K562 (cell line): ENCODE measurements around the gene SMIM29. TPM values are rescaled to one million over a fixed set of nuclear protein-coding genes. Genes with fewer than 3 reads are reported as not detected.
A peak's percentile ranks its signal among the peaks of the same experiment; 100 is the strongest.

Experiments used
- CHD1 ChIP-seq: fragments of 200-600 bp; sonication (generic); IDR thresholded peaks from one replicate; pipeline ENCODE4 v1.6.1; 2012; ENCODE audit warnings: mild to moderate bottlenecking, moderate library complexity, low read length, inconsistent platforms
- EHMT2 ChIP-seq: fragments of 450-650 bp; IDR thresholded peaks from 2 replicates; pipeline ENCODE4 v1.6.1; 2018; ENCODE audit warnings: antibody characterized with exemption
- ETS2 ChIP-seq: IDR thresholded peaks from 2 replicates; pipeline ENCODE4 v1.6.1; 2016; ENCODE audit warnings: borderline replicate concordance, missing genetic modification characterization, mild to moderate bottlenecking, moderate library complexity, missing compliant biosample characterization; ENCODE audit not compliant: poor library complexity, severe bottlenecking
- HNRNPH1 ChIP-seq: fragments of 200-400 bp; formaldehyde crosslinking; optimal IDR thresholded peaks from 2 replicates; pipeline ENCODE3; 2017; ENCODE audit warnings: low read depth, mild to moderate bottlenecking, low read length, moderate library complexity
- HNRNPK ChIP-seq: fragments of 200-400 bp; formaldehyde crosslinking; IDR thresholded peaks from one replicate; pipeline ENCODE4 v1.6.1; 2018; ENCODE audit warnings: mild to moderate bottlenecking, low read depth, low read length; ENCODE audit not compliant: poor library complexity, severe bottlenecking
- OTX1 ChIP-seq: fragments of 450-650 bp; formaldehyde crosslinking; IDR thresholded peaks from 2 replicates; pipeline ENCODE4 v1.4.0; 2022; ENCODE audit warnings: mild to moderate bottlenecking
- TEAD1 ChIP-seq, 2 experiments: fragments of 450-650 bp in 1 of 2; sonication (generic) in 1 of 2; formaldehyde crosslinking; IDR thresholded peaks; 2 replicates each; pipeline versions ENCODE4 v1.4.0 to v1.8.0; 2020 to 2022; ENCODE audit warnings: mild to moderate bottlenecking in 2 of 2, missing genetic modification reagents in 1 of 2
- TOE1 ChIP-seq, 2 experiments: fragments of 450-650 bp in 1 of 2; sonication (generic) in 1 of 2; formaldehyde crosslinking in 1 of 2; IDR thresholded peaks; 2 replicates each; pipeline versions ENCODE4 v1.7.1 to v1.8.0; 2016 to 2022; ENCODE audit warnings: borderline replicate concordance in 2 of 2, mild to moderate bottlenecking in 2 of 2, antibody characterized with exemption in 1 of 2, inconsistent platforms in 1 of 2, low read depth in 1 of 2, missing genetic modification reagents in 1 of 2, moderate library complexity in 1 of 2
- ZC3H8 ChIP-seq: fragments of 450-650 bp; IDR thresholded peaks from 2 replicates; pipeline ENCODE4 v1.6.1; 2017
- ZNF699 ChIP-seq: fragments of 250-450 bp; sonication (Bioruptor Pico); IDR thresholded peaks from 2 replicates; pipeline ENCODE4 v1.8.0; 2021; ENCODE audit warnings: mild to moderate bottlenecking, moderate library complexity; ENCODE audit not compliant: insufficient replicate concordance
- polyA plus RNA-seq, 8 experiments: library from polyadenylated mRNA; depleted of rRNA in 4 of 8; stranded (reverse) in 5 of 8; unstranded in 3 of 8; fragments of >200 nt; fragmentation: Nextera tagmentation in 2 of 8; fragmentation: Illumina TruSeq in 1 of 8; extraction: Ambion mirVana in 2 of 8; extraction: Trizol in 1 of 8; gene quantifications; 2 replicates each; pipeline versions ENCODE4 v1.2.1 to v1.2.3, GENCODE V29; 2011 to 2014; ENCODE audit warnings: inconsistent platforms in 1 of 8, missing spikeins in 1 of 8
- total RNA-seq, 7 experiments: library from RNA; depleted of rRNA in 6 of 7; stranded (reverse); fragments of >200 nt in 6 of 7; fragmentation: Illumina TruSeq in 2 of 7; extraction: Trizol in 2 of 7; gene quantifications; 2 replicates each; pipeline versions ENCODE4 v1.2.1 to v1.2.3, GENCODE V29; 2011 to 2021; ENCODE audit warnings: low replicate concordance in 1 of 7
- TF ChIP-seq, protein P1 (sequence below): fragments of 200-600 bp; sonication (generic); IDR thresholded peaks from one replicate; pipeline ENCODE4 v1.6.1; 2012; ENCODE audit warnings: mild to moderate bottlenecking, low read depth, low read length, inconsistent platforms
- TF ChIP-seq, protein P2 (sequence below): fragments of 450-650 bp; IDR thresholded peaks from 2 replicates; pipeline ENCODE4 v1.6.1; 2016; ENCODE audit warnings: missing biosample characterization, missing genetic modification characterization
- TF ChIP-seq, protein P3 (sequence below): fragments of 250-450 bp; sonication (Bioruptor Pico); IDR thresholded peaks from 2 replicates; pipeline ENCODE4 v1.4.0; 2020

Gene SMIM29
- total and polyA plus RNA-seq, 9 of the 15 experiments (the other 6 are each of a cell fraction or from before 2014, with no cell fraction given): 6.5 to 36.7 (median 20.9) TPM

DNA sequence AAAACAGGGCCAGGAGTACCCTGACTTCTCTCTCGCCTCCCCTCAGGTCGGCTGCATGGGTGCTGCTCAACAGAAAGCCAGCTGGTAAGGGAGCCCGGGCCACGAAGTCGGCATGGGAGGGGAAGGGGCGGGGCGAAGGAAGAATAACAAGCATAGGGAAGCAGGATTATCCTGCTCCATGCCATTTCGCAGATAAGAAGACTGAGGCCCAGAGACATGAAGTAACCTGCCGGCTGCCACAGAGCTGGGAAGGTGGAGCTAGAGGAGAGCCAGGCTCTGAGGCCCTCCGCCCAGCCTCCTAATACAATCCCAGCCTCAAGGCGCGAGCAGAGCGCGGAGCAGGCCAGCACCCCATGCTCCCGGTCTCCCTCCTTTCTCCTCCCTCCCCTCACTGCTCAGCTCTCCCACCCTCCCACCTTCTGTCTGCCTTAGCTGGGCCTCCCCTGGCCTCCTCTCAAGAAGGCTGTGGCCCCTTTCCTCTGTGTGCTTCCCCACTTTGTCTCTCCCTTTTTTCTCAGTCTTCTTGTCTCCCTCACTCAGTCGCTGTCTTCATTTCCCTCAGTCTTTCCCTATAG is 25.3 kb downstream of the SMIM29 start (continued):
- TF ChIP-seq TOE1 (IDR thresholded peaks at IDR 0.05; ENCODE audit: borderline replicate concordance) (peak; percentile 73; the same call in 1 of the 2 replicates), TOE1 (CRISPR knock-in tag; IDR thresholded peaks at IDR 0.05; ENCODE audit: borderline replicate concordance, low read depth) (no peak), ZC3H8 (no peak), OTX1 (peak; percentile 78; the same call in 1 of the 2 replicates), CHD1 (no peak), ETS2 (no peak), EHMT2 (no peak), ZNF699 (CRISPR knock-in tag) (no peak), HNRNPH1 (no peak), TEAD1 (CRISPR knock-in tag; IDR thresholded peaks at IDR 0.05) (no peak; a peak in 2 of 4 replicates), HNRNPK (no peak)
- TF ChIP-seq, protein P1, sequence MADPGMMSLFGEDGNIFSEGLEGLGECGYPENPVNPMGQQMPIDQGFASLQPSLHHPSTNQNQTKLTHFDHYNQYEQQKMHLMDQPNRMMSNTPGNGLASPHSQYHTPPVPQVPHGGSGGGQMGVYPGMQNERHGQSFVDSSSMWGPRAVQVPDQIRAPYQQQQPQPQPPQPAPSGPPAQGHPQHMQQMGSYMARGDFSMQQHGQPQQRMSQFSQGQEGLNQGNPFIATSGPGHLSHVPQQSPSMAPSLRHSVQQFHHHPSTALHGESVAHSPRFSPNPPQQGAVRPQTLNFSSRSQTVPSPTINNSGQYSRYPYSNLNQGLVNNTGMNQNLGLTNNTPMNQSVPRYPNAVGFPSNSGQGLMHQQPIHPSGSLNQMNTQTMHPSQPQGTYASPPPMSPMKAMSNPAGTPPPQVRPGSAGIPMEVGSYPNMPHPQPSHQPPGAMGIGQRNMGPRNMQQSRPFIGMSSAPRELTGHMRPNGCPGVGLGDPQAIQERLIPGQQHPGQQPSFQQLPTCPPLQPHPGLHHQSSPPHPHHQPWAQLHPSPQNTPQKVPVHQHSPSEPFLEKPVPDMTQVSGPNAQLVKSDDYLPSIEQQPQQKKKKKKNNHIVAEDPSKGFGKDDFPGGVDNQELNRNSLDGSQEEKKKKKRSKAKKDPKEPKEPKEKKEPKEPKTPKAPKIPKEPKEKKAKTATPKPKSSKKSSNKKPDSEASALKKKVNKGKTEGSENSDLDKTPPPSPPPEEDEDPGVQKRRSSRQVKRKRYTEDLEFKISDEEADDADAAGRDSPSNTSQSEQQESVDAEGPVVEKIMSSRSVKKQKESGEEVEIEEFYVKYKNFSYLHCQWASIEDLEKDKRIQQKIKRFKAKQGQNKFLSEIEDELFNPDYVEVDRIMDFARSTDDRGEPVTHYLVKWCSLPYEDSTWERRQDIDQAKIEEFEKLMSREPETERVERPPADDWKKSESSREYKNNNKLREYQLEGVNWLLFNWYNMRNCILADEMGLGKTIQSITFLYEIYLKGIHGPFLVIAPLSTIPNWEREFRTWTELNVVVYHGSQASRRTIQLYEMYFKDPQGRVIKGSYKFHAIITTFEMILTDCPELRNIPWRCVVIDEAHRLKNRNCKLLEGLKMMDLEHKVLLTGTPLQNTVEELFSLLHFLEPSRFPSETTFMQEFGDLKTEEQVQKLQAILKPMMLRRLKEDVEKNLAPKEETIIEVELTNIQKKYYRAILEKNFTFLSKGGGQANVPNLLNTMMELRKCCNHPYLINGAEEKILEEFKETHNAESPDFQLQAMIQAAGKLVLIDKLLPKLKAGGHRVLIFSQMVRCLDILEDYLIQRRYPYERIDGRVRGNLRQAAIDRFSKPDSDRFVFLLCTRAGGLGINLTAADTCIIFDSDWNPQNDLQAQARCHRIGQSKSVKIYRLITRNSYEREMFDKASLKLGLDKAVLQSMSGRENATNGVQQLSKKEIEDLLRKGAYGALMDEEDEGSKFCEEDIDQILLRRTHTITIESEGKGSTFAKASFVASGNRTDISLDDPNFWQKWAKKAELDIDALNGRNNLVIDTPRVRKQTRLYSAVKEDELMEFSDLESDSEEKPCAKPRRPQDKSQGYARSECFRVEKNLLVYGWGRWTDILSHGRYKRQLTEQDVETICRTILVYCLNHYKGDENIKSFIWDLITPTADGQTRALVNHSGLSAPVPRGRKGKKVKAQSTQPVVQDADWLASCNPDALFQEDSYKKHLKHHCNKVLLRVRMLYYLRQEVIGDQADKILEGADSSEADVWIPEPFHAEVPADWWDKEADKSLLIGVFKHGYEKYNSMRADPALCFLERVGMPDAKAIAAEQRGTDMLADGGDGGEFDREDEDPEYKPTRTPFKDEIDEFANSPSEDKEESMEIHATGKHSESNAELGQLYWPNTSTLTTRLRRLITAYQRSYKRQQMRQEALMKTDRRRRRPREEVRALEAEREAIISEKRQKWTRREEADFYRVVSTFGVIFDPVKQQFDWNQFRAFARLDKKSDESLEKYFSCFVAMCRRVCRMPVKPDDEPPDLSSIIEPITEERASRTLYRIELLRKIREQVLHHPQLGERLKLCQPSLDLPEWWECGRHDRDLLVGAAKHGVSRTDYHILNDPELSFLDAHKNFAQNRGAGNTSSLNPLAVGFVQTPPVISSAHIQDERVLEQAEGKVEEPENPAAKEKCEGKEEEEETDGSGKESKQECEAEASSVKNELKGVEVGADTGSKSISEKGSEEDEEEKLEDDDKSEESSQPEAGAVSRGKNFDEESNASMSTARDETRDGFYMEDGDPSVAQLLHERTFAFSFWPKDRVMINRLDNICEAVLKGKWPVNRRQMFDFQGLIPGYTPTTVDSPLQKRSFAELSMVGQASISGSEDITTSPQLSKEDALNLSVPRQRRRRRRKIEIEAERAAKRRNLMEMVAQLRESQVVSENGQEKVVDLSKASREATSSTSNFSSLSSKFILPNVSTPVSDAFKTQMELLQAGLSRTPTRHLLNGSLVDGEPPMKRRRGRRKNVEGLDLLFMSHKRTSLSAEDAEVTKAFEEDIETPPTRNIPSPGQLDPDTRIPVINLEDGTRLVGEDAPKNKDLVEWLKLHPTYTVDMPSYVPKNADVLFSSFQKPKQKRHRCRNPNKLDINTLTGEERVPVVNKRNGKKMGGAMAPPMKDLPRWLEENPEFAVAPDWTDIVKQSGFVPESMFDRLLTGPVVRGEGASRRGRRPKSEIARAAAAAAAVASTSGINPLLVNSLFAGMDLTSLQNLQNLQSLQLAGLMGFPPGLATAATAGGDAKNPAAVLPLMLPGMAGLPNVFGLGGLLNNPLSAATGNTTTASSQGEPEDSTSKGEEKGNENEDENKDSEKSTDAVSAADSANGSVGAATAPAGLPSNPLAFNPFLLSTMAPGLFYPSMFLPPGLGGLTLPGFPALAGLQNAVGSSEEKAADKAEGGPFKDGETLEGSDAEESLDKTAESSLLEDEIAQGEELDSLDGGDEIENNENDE: no peak
- TF ChIP-seq, protein P2, sequence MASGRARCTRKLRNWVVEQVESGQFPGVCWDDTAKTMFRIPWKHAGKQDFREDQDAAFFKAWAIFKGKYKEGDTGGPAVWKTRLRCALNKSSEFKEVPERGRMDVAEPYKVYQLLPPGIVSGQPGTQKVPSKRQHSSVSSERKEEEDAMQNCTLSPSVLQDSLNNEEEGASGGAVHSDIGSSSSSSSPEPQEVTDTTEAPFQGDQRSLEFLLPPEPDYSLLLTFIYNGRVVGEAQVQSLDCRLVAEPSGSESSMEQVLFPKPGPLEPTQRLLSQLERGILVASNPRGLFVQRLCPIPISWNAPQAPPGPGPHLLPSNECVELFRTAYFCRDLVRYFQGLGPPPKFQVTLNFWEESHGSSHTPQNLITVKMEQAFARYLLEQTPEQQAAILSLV (tag): no peak
- TF ChIP-seq, protein P3, sequence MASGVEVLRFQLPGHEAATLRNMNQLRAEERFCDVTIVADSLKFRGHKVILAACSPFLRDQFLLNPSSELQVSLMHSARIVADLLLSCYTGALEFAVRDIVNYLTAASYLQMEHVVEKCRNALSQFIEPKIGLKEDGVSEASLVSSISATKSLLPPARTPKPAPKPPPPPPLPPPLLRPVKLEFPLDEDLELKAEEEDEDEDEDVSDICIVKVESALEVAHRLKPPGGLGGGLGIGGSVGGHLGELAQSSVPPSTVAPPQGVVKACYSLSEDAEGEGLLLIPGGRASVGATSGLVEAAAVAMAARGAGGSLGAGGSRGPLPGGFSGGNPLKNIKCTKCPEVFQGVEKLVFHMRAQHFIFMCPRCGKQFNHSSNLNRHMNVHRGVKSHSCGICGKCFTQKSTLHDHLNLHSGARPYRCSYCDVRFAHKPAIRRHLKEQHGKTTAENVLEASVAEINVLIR (CRISPR knock-in tag): no peak
